Heart left ventricle (tissue), 13 donors: ENCODE measurements around the gene ACVRL1.

Experiments used
- CTCF ChIP-seq, 12 donors: fragments of 200-600 bp; sonication (generic) in 4 of 12; IDR thresholded peaks; one replicate each; pipeline versions ENCODE4 v1.5.0 to v1.8.0; 2018 to 2022; ENCODE audit warnings: antibody characterized with exemption in 12 of 12, mild to moderate bottlenecking in 5 of 12
- POLR2A ChIP-seq, 2 donors: fragments of 450-650 bp; IDR thresholded peaks; one replicate each; pipeline ENCODE4 v1.6.1; 2017; ENCODE audit warnings: antibody characterized with exemption in 2 of 2, mild to moderate bottlenecking in 2 of 2, moderate library complexity in 2 of 2
- donor health status: ischemic (EF 13 %, LVEDD 7.1; RV severe dilation, severe dysfunction).
- donor health status: DM: no; HTN: yes; CAD: no.
- donor health status: DM: no; HTN: no; CAD: no.
- donor health status: ischemic (EF 25% LVEDD 6.9; RV normal size, moderate dysfunction).
- donor health status: ischemic (EF 25% LVEDD 5.7; RV mildly dilated, moderate dysfunction).
- donor health status: ischemic (EF 35%, LVEDD 5.7; RV mildly dilated, moderate dysfunction).
- donor health status: nonischemic (EF 11% LVEDD 7.7; RV severe dilation, severe dysfunction).
- donor health status: DM: yes; HTN: yes; CAD: no.
- donor health status: PGD.
- donor health status: ischemic (EF 29% LVEDD 5.4; RV normal size, mild dysfunction).
- donor health status: nonischemic (EF 23%, LVEDD 6.1; RV moderate dilation, normal function).

- no peak for TF ChIP-seq CTCF (IDR thresholded peaks at IDR 0.05)
- peak in 1 of 2 donors; percentile 51 for TF ChIP-seq POLR2A (IDR thresholded peaks at IDR 0.05)
These were observed 1.6 kb upstream of the ACVRL1 start for GRCh38 chr12:51905471-51906429.
